GM19043 (cell line): ENCODE results near the gene RPL29.

Experiments
- ATAC-seq: cut with Tn5 transposase; IDR thresholded peaks from one replicate; pipeline ENCODE4 v1.9.1; 2021; ENCODE audit warnings: low read depth; ENCODE audit not compliant: unreplicated experiment

The RPL29 gene

DNA sequence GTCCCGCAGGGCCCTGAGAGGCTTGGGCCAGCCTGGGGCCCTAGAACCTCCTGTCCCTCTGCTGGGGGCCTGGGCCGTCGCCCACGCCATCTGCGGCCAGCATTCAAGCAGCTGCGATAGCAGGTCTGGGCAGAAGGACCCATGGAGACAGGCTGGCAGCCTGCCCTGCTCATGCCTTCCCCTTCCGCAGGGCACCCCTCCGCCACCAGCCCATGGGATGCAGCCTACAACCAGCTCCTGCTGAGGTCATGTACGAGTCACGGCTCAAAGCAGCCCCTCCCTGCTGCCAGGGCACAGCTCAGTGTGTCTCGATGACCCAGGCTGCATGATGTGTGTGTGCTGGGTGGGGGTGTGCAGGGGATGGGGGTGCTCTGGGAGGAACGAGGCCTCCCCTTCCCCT, 32.9 kb upstream of the RPL29 start:
- ATAC-seq, result no peak

DNA sequence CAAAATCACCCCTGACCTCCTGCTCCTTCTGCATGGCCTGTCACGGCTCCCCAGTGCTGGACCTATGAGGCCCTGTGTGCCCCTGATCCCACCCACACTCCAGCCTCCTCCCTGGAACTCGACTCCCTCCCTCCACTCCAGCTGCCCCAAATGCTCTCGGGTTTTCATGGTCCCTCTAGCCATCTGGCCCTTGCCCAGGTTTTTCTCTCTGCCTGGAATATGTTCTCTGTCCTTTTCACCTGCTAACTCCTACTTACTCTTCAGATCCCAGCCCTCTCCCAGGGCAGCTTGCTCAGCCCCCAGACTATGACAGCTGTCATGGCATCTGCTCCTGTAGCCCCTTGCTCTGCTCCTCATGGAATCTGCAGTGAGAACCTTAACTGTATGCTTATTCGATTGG, 30.3 kb upstream of the RPL29 start:
- ATAC-seq, result no peak

DNA sequence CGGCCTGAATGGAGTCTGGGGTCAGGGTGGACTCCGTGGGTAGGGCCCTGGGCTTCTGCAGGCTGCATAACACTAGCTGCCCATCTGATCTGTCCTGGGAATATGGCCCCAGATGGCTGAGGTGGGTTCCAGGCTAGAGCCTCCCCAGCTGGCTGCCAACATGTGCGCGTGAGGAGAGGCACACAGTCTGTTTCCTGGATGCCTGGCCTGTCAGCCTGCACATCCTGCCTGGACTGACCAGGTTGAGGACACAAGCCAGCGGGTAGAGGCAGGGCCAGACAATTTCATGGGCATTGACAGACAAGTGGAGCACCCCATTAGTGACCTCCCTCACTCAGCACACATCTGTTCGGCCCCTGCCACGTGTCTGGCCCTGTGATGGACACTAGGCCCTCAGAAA, 29.8 kb upstream of the RPL29 start:
- ATAC-seq, result no peak

DNA sequence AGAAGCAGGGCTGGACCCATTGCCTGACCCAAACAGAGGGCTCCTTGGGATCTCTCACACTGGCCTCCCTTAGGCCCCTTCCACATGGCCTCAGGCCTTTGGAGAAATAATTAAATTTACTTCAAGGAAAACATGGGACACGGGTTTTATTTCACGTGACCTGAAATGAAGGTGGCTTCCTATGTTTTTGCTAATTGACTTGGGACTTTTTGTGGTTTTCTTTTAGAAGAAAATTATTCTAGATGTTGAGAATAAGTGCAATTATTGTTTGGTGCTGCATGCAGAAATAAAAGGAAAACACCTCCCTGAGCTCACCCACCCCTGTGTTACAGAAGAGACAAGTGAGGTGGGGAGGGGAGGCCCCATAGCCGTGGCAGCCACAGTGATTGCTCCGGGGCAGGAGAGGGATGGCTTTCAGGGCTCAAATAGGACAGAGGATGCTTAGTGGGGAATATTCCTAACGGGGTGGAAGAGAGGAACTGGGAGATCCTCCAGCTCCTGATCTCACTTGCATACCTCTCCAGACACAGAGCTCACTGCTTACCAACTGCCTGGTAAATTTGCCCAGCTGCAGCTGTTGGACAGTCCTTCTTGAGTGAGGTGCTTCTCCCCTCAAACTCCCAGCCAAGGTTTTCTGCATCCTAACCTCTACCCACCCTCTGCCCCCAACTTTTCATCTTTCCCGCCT, 29.2 kb upstream of the RPL29 start:
- ATAC-seq, result no peak

DNA sequence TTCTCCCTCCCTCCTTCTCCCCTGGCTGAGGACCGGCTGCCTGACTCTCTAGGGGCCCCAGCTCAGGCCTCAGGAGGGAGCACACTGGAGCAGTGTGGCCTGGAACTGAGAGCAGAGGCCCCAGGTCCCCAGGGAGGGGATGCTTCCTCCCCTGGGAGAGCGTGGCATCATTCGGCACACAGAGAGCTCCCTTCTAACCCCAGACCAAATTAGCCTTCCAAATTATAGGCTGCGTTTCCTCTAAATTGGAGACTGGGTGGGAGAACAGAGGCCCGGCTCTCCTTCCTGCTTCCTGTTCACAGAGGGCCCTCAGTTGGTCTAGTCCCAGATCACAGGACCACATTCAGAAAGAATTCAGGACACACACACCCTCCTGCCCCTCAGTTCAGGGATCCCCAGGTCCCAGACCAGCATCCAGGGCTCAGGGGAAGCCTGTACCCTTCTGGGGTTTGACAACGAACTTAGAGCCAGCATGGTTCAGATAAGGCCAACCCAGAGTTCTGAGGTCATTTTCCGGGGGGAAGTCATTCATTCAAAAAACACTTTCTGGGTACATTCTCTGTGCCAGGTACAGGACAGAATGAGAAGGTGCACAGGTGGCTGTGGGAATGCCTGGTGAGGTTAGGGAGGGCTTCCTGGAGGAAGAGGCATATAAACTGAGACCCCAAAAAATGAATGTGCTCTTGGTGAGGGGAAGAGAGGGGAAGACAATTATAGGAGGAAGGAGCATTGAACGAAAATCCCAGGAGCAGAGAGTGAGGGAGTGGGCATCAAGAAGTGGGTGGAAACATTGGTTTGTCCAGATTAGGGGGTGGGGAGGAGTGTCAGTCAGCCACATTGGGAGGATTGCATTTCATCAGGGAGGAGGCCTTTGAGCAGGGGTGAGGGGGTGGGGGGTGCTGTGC, 28.4 kb upstream of the RPL29 start:
- peak; percentile 83 for ATAC-seq

DNA sequence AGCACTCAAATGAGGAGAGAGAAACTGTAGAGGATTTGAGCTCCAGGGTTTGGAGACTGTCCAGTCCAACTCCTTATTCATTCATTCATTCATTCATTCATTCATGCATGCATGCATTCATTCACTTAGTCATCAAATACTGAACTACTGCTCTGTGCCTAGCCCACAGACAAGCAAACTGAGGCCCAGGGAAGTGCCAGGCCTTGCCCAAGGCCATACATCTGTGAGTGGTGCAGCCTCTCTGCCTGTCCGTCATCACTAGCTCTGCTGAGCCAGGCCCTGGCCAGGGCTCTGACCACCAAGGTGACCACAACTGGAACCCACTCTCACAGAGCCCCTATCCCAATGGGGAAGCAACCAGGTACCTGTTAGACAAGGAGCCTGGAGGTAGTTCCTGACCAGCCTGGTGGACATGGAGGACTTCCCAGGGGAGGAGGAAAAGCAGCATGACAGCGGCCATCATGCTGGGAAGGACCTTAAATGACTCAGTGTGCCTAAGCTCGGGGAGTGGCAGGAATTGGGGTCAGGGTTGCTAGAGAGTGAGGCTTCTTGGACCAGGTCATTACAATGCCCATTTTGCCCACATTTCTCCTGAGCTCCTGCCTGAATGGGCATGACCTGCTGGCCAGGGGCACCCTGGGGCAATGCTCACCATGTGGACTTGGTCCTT, 27.5 kb upstream of the RPL29 start:
- ATAC-seq, result no peak

DNA sequence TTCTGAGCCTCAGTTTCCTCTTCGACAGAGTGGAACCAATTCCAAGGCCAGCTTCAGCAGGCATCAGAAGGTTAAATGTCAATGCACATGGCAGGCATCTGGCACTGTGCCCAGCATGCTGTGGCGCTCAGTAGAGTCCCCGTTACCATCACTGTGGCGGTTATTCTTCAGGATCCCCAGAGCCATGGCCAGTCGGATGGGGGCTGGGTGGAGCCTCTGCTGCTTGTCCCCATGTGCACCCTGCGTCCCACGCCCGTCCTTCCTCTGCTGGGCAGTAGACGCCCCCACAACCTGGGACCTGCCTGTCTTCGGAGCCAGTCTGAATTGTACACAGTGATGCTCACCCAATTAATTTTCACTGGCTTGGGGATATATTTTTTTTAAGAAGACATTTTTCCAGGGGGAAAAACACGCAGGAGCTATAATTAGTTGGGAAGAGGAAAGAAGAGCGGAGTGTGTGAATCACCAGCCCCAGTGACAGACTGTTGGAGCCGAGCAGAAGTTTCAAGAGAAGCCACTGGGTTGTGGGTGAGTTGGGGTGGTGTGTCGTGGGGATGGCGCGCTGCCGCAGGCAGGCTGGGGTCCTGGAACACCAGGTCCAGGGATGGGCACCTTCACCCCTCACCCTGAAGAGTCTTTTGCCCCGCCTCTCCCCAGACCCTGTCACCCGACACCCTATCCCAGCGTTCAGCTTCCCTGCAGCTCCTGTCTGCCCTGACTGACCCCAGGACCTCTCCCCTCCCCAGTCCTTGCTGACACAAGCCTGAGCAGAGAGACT, 26.8 kb upstream of the RPL29 start:
- ATAC-seq, result no peak

DNA sequence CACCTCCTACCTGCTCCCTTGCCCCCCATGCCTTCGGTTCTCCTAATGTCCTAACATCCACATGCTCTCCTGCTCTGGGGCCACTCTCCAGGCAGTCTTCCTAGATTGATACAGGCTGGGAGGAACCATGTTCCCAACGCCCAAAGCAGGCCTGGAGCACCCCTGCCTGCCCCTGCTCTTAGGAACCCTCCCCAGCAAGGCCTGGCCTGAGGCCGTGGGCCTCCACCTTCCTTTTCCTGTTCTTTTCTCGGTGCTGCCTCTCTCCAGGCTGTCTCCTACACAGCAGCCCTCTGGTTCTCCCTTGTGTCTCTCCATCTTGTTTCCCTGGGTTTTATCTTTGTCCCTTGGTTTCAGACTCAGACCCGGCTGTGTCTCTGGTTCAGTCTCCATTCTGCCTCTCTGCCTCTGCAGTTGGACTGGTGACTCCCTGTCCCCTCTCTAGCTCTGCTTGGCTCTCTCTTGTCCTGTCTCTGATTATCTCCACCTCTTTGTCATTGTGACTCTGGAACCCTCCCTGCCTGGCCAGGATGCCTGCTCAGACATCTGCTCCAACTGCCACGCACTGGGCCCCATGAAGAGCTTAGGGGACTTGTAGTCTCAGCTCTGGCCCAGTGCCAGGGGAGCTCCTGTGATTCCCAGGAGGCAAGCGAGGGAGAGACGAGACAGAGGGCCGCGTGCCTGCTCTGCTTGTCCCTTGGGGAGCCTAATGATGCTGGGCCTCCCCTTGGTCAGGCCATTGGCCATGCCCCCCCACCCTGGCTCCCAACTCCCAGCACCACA, 26.0 kb upstream of the RPL29 start:
- no peak for ATAC-seq

DNA sequence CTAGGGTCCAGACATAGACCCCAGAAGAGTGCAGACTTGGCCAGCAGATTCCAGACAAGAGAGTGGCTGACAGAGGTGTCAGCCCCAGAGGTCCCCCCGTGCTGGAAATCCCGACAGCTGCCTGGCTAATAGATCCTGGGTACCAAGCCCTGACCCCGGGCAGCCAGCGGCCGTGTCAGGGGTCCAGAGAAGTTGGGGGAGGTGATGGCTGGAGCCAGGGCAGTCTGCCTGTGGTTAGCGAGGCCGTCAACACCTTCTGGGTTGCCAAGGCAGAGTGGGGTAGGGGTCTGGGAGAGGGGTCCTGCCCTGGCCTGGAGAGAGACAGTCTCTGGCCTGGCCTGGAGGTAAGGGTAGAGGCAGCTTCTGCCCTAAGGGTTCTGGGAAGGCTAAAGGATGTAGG, 25.1 kb upstream of the RPL29 start:
- no peak for ATAC-seq

DNA sequence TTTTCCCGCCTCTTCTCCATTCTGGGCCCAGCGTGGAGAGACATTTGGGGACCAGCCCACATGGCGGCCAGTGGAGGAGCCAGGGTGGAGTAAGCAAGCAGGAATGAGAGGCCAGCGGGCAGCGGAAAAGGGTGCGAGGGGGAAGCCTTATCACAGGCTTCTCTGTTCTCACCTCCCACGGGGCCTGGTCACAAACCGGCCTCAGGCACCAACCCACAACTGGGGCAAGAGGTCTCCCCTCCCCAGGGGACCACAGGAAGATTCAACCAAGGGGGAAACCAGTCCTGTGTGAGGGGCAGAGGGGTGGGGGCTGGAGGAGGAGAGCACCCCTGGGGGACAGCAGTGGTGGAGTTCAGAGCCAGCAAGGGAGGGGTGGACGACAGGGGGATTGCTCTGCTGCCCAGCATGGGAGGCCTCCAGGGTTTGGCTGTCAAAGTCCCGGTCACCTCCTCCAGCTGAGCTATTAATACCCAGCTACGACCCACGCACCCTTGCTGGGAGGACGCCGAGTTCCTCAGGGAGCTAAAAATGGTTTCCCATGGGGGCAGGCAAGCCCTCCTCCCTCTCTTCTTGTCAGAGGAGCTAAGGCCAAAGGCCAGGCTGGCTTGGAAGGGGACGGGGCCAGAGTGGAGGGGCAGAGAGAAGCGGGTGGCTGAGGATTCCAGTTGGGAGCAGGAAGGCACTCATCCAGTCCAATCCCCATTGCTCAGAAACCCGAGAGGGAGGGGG, 23.8 kb upstream of the RPL29 start:
- no peak for ATAC-seq

DNA sequence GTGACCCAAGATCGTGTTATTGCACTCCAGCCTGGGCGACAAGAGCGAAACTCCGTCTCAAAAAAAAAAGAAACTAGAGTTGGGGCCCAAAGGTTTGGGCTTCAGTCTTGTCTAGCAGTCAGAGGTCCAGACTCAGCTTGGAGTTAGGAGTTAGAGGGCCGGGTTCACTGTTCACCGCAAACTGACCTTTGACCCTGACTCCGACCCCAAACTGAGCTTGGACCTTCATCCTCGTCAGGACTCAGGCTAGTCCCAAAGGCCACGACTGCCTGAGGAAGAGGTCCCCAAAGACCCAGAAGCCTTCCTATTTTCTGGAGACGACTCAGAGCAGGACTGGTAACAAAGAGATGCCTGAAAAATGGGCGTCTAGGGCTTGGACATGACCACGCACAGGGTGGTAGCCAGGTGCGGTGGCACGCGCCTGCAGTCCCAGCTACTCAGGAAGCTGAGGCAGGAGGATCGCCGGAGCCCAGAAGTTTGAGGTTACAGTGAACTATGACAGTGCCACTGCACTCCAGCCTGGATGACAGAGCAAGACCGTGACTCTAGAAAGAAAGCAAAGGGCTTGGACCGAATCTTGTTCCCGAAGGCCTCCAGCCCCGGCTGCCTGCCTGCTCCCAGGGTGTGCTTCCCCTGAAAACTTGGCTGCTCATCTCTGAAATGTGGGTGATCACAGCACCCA, 22.8 kb upstream of the RPL29 start:
- no peak for ATAC-seq

DNA sequence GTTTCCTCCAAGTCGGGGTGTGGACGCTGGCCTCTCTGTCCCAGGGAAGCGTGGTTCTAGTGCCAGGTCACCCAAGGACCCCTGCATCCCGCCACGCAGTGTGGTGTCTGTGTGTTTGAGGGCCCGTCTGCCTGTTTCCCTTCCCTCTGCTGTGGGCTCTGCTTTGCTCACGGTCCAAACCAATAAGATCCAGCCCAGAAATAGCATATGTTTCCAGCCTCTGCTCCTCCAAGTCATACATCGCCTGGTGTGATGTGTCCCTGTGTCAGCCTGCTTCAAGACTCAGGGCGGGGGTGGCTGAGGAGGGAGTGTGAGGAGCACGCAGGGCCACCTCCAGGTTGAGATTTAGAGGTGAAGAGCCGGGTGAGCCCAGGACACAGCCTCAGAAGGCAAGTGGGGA, 21.9 kb upstream of the RPL29 start:
- no peak for ATAC-seq

DNA sequence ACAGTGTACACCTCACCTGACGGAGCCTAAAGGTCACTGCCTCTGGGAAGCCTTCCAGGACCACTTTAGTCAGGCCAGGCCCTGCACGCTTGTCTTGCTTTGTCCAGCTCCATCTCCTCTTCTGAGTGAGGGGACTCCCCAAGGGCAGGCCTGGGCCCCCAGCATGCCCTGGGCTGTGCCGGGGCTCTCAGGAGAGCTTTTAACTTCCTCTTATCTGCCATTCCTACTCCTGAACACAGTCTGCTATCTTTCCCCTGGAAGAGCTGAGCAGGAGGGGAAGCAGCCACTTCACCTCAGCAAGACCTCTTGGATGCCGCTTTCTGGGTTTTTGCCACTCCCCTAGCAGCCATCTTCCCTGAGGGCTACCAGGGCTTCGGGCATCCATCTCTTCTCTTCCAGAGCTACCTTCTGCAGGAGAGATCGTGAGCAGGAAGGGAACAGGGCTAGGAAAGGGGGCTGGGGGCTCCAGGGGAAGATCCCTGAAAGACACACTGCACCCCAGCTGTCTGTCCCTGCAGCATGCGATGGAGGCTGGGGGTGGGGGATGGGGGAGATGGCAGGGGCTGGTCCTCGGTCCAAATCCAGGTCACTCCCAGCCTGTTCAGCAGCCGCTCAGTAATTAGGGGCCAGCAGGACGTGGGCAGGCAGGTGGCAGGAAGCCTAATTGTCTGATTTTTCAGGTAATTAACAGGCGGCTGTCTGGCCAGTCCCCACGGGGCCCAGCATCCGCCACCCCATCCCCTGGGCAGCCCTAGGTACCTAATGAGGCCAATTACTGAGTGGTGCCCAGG, 19.9 kb upstream of the RPL29 start:
- no peak for ATAC-seq

DNA sequence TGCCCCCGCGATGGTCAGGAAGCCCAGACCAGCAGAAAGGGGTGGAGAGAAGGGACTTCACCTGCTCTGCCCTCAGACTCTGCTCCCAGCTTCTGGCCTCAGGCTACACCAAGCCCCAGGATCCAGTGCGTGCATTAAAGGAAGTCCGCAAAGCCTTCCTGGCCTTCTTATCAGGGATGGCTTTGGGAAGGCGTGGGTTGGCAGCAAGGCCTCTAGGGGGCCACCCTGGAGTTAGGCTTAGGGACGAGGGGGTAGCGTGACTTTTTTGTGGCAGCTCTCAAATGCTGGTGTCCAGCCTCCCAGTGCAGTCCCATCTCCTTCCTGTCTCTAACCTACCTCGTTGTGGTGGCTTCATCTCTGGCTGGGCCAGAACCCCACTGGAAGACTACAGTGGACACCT, 18.9 kb upstream of the RPL29 start:
- no peak for ATAC-seq

DNA sequence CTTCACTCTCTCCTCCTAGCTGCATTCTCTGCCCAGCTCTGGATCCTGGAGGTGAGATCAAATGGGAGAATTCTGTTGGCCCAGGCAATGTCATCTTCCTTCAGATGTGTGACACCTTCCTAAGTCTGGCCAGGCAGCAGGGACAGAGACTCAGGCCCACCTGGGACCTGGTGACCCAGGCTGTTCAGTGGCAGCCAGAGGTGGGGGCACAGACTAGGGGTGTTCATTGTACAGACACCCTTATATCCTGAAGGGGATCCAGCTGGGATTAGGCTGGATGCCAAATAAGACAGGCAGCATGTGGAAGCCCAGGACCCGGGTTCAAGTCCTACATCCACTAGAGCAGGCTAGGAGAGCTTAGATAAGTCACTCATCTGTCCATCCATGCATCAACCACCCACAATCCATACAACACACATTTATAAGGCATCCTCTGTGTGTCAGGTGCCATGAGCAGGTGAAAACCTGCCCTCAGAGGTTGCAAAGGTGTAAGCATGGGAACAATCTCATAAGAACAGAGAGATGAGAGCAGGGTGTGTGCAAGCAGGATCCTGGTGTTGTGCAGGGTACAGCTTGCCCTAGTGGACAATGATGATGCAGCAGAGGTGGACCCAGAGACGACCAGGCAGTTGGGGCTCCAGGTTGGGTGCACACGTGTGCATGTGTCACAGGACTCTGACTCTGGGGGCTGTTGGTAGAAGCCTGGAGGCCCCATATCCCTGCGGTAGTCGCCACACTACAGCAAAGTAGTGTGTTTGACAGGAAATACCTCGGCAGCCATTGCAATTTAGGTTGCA, 18.3 kb upstream of the RPL29 start:
- ATAC-seq, result no peak

DNA sequence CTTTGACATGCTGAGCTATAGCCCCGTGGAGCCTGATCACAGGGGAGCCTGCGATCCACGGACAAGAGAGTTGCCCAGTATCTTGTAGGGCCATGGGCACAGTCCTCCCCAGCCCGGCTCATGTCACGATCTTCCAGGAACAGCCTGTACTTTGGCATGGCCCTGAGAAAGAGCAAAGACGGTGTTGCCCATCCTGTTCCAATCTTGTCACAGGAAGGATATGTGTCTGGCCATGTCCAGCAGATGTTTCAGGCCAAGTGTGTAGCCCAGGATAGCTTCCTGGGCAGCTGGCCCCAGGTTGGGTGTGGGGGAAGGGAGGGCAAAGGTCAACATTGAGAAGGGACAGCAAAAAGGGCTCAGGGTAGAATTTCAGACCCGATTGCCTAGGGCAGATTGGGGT, 17.0 kb upstream of the RPL29 start:
- no peak for ATAC-seq

DNA sequence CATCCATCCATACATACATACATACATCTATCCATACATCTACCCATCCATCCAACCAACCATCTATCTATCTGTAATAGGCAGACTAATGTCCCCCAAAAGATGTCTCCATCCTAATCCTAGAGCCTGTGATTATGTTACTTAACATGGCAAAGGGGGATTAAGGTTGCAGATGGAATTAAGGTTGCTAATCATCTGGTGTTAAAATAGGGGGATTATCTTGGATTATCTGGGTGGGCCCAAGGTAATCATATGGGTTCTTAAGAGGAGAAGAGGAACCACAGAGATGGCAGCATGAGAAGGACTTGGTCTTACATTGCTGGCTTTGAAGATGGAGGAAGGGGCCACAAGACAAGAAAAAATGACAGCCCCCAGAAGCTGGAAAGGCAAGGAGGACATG, 14.7 kb upstream of the RPL29 start:
- ATAC-seq, result no peak
